PC-9 (cell line): Measurements from ENCODE around the gene SYT3.

Source experiments
- EZH2 ChIP-seq: fragments of 200-600 bp; sonication (generic); IDR thresholded peaks from 2 replicates; pipeline ENCODE4 v1.8.0; 2017; ENCODE audit warnings: antibody characterized with exemption, low read depth
- TF ChIP-seq, protein P1 (sequence below): fragments of 200-600 bp; sonication (generic); conservative IDR thresholded peaks from 2 replicates; pipeline ENCODE4 v1.6.1; 2017; ENCODE audit warnings: mixed run types, antibody characterized with exemption, mild to moderate bottlenecking, moderate library complexity

DNA sequence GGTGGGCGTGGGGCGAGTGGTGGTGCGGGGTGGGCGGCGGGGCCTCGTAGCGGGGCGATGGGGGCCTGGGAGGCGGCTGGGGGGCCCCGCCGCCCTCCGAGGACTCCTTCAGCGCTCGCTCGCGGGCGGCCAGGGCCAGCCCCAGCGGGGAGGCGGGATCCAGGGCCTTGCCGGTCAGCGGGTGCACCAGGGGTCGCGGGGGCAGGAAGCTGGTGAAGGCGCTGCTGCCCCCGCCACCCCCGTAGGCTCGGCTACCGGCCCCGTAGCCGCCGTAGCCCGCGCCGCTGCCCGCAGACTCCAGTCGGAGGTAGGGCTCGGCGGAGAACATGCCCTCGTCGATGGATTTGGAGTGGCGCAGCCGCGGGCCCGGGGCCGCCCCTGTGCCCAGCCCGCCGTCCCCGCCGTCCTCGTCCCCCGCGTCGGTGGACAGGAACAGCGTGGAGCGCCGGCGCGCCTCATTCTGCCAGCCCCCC lies 28.1 kb upstream of the SYT3 start:
- TF ChIP-seq, protein P1, sequence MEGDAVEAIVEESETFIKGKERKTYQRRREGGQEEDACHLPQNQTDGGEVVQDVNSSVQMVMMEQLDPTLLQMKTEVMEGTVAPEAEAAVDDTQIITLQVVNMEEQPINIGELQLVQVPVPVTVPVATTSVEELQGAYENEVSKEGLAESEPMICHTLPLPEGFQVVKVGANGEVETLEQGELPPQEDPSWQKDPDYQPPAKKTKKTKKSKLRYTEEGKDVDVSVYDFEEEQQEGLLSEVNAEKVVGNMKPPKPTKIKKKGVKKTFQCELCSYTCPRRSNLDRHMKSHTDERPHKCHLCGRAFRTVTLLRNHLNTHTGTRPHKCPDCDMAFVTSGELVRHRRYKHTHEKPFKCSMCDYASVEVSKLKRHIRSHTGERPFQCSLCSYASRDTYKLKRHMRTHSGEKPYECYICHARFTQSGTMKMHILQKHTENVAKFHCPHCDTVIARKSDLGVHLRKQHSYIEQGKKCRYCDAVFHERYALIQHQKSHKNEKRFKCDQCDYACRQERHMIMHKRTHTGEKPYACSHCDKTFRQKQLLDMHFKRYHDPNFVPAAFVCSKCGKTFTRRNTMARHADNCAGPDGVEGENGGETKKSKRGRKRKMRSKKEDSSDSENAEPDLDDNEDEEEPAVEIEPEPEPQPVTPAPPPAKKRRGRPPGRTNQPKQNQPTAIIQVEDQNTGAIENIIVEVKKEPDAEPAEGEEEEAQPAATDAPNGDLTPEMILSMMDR, result no peak
- no peak for TF ChIP-seq EZH2
